Measurements from ENCODE around the gene DCTN5.

- TF ChIP-seq, protein P1, sequence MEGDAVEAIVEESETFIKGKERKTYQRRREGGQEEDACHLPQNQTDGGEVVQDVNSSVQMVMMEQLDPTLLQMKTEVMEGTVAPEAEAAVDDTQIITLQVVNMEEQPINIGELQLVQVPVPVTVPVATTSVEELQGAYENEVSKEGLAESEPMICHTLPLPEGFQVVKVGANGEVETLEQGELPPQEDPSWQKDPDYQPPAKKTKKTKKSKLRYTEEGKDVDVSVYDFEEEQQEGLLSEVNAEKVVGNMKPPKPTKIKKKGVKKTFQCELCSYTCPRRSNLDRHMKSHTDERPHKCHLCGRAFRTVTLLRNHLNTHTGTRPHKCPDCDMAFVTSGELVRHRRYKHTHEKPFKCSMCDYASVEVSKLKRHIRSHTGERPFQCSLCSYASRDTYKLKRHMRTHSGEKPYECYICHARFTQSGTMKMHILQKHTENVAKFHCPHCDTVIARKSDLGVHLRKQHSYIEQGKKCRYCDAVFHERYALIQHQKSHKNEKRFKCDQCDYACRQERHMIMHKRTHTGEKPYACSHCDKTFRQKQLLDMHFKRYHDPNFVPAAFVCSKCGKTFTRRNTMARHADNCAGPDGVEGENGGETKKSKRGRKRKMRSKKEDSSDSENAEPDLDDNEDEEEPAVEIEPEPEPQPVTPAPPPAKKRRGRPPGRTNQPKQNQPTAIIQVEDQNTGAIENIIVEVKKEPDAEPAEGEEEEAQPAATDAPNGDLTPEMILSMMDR (IDR thresholded peaks at IDR 0.05 in 4 of 5, conservative IDR thresholded peaks at IDR 0.05 in 1 of 5) = no peak
- no peak for TF ChIP-seq POLR2A (IDR thresholded peaks at IDR 0.05)
Measured at GRCh38 chr16:23611936-23612335, 29.3 kb upstream of the DCTN5 start.

Measured in gastrocnemius medialis (tissue), 4 donors.